Astrocyte of the spinal cord (primary cell): ENCODE data around the gene TRIM69.

ENCODE experiments used
- DNase-seq: peaks from one replicate; pipeline ENCODE4 v3.0.0; 2011; ENCODE audit warnings: low read depth, low spot score
- H3K4me3 ChIP-seq: 2 replicates; pipeline ENCODE4 v1.5.1; 2011; ENCODE audit warnings: low read depth, mild to moderate bottlenecking, low read length, moderate library complexity
- in situ Hi-C: cut with HindIII; loops from 2 replicates; pipeline ENCODE4 v1.10.0; 2017; ENCODE audit warnings: low sequenced_read_pairs
- TF ChIP-seq, protein P1 (sequence below): IDR thresholded peaks from 2 replicates; pipeline ENCODE4 v1.5.1; 2012; ENCODE audit warnings: low read depth, mild to moderate bottlenecking, low read length, inconsistent platforms

TRIM69 gene

DNA sequence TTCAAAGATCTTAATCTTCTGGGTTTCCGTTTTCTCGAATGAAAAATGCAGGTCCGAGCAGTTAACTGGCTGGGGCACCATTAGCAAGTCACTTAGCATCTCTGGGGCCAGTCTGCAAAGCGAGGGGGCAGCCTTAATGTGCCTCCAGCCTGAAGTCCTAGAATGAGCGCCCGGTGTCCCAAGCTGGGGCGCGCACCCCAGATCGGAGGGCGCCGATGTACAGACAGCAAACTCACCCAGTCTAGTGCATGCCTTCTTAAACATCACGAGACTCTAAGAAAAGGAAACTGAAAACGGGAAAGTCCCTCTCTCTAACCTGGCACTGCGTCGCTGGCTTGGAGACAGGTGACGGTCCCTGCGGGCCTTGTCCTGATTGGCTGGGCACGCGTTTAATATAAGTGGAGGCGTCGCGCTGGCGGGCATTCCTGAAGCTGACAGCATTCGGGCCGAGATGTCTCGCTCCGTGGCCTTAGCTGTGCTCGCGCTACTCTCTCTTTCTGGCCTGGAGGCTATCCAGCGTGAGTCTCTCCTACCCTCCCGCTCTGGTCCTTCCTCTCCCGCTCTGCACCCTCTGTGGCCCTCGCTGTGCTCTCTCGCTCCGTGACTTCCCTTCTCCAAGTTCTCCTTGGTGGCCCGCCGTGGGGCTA lies 25.1 kb upstream of the TRIM69 start, which contains the start of the genes B2M and PATL2:
B2M (plus strand) TSS at position 422 of the 647 bp plus-strand sequence; CDS start at position 452, 30 bp downstream.
PATL2 (minus strand) TSS at position 228 of the 647 bp plus-strand sequence. CDS start 34,833 bp downstream, outside the sequence.
- in situ Hi-C loops = no loop called here
- peak; percentile 97 for DNase-seq
- TF ChIP-seq, protein P1, sequence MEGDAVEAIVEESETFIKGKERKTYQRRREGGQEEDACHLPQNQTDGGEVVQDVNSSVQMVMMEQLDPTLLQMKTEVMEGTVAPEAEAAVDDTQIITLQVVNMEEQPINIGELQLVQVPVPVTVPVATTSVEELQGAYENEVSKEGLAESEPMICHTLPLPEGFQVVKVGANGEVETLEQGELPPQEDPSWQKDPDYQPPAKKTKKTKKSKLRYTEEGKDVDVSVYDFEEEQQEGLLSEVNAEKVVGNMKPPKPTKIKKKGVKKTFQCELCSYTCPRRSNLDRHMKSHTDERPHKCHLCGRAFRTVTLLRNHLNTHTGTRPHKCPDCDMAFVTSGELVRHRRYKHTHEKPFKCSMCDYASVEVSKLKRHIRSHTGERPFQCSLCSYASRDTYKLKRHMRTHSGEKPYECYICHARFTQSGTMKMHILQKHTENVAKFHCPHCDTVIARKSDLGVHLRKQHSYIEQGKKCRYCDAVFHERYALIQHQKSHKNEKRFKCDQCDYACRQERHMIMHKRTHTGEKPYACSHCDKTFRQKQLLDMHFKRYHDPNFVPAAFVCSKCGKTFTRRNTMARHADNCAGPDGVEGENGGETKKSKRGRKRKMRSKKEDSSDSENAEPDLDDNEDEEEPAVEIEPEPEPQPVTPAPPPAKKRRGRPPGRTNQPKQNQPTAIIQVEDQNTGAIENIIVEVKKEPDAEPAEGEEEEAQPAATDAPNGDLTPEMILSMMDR = peak; percentile 2

DNA sequence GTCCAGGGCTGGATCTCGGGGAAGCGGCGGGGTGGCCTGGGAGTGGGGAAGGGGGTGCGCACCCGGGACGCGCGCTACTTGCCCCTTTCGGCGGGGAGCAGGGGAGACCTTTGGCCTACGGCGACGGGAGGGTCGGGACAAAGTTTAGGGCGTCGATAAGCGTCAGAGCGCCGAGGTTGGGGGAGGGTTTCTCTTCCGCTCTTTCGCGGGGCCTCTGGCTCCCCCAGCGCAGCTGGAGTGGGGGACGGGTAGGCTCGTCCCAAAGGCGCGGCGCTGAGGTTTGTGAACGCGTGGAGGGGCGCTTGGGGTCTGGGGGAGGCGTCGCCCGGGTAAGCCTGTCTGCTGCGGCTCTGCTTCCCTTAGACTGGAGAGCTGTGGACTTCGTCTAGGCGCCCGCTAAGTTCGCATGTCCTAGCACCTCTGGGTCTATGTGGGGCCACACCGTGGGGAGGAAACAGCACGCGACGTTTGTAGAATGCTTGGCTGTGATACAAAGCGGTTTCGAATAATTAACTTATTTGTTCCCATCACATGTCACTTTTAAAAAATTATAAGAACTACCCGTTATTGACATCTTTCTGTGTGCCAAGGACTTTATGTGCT lies 24.5 kb upstream of the TRIM69 start:
- peak overlapping the region; percentile 96 for H3K4me3 ChIP-seq
- in situ Hi-C loops = no loop called here
- DNase-seq = no peak
- TF ChIP-seq, protein P1 = no peak

More for the DNA sequence above, 25.1 kb upstream of the TRIM69 start, which contains the start of the genes B2M and PATL2:
- H3K4me3 ChIP-seq = peak within 1 kb of the TSS; percentile 96

DNA sequence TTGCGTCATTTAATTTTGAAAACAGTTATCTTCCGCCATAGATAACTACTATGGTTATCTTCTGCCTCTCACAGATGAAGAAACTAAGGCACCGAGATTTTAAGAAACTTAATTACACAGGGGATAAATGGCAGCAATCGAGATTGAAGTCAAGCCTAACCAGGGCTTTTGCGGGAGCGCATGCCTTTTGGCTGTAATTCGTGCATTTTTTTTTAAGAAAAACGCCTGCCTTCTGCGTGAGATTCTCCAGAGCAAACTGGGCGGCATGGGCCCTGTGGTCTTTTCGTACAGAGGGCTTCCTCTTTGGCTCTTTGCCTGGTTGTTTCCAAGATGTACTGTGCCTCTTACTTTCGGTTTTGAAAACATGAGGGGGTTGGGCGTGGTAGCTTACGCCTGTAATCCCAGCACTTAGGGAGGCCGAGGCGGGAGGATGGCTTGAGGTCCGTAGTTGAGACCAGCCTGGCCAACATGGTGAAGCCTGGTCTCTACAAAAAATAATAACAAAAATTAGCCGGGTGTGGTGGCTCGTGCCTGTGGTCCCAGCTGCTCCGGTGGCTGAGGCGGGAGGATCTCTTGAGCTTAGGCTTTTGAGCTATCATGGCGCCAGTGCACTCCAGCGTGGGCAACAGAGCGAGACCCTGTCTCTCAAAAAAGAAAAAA lies 23.9 kb upstream of the TRIM69 start:
- DNase-seq = peak; percentile 86
- TF ChIP-seq, protein P1 = no peak
- H3K4me3 ChIP-seq = peak overlapping the region; percentile 96
- in situ Hi-C loops = no loop called here

DNA sequence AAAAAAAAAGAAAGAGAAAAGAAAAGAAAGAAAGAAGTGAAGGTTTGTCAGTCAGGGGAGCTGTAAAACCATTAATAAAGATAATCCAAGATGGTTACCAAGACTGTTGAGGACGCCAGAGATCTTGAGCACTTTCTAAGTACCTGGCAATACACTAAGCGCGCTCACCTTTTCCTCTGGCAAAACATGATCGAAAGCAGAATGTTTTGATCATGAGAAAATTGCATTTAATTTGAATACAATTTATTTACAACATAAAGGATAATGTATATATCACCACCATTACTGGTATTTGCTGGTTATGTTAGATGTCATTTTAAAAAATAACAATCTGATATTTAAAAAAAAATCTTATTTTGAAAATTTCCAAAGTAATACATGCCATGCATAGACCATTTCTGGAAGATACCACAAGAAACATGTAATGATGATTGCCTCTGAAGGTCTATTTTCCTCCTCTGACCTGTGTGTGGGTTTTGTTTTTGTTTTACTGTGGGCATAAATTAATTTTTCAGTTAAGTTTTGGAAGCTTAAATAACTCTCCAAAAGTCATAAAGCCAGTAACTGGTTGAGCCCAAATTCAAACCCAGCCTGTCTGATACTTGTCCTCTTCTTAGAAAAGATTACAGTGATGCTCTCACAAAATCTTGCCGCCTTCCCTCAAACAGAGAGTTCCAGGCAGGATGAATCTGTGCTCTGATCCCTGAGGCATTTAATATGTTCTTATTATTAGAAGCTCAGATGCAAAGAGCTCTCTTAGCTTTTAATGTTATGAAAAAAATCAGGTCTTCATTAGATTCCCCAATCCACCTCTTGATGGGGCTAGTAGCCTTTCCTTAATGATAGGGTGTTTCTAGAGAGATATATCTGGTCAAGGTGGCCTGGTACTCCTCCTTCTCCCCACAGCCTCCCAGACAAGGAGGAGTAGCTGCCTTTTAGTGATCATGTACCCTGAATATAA lies 23.0 kb upstream of the TRIM69 start:
- TF ChIP-seq, protein P1 = peak; percentile 25
- peak; percentile 46 for DNase-seq
- in situ Hi-C loops = no loop called here
- peak overlapping the region; percentile 96 for H3K4me3 ChIP-seq

DNA sequence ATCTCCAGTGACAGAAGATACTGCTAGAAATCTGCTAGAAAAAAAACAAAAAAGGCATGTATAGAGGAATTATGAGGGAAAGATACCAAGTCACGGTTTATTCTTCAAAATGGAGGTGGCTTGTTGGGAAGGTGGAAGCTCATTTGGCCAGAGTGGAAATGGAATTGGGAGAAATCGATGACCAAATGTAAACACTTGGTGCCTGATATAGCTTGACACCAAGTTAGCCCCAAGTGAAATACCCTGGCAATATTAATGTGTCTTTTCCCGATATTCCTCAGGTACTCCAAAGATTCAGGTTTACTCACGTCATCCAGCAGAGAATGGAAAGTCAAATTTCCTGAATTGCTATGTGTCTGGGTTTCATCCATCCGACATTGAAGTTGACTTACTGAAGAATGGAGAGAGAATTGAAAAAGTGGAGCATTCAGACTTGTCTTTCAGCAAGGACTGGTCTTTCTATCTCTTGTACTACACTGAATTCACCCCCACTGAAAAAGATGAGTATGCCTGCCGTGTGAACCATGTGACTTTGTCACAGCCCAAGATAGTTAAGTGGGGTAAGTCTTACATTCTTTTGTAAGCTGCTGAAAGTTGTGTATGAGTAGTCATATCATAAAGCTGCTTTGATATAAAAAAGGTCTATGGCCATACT lies 21.1 kb upstream of the TRIM69 start:
- no peak for DNase-seq
- TF ChIP-seq, protein P1 = no peak
- H3K4me3 ChIP-seq = no peak overlapping the region
- in situ Hi-C loops = no loop called here
